HG03095 (cell line): ENCODE measurements around the gene SMO.
A peak's percentile ranks its signal among the peaks of the same experiment; 100 is the strongest.

Source experiments
- ATAC-seq: cut with Tn5 transposase; IDR thresholded peaks from one replicate; pipeline ENCODE4 v1.9.1; 2021; ENCODE audit warnings: moderate library complexity; ENCODE audit not compliant: unreplicated experiment

SMO gene

DNA sequence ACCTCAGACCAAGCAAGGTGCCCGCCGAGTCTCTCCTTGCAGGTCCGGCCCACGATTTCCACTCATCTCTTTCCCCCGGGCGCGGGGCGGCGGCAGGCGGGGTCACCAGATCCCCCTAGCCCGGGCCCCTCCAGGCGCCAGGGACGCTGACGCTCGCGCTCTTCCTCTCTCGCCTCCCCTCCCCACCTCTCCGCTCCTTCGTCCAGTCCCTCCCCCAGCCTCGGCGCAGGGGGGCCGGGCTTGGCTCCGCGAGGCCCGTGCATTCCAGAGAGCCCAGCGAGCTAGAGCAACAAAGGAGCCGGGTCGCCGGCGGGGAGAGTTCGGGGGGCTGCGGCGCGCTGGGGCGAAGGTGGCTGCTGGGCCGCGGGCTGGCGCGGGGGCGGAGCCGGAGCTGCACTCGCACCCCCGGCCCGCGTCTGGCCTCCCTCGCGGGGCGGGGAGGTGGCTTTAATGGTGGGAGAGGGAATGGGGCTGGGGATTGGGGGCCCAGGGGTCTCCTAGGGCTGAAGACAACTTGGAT, at the start of gene SMO:
SMO (plus strand) TSS at position 262 of the 520 bp plus-strand sequence. CDS start 519 bp downstream, outside the sequence.
- ATAC-seq: no peak

DNA sequence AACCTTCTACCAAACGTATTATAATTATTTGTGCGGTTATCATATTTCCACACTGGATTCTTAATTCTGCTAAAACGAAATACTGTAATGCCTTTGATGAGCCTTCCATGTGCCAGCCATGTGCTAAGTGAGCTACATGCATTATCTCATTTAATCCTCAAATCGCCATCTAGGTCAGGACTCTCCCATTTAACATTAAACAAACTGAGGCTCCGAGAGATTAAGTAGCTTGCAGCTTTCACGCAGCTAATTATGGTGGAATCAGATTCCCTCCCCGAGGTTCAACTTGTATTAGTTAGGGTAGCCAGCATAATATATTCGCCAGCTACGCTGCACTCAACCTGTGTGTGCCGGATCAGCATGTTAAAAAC, 44.7 kb upstream of the SMO start:
- ATAC-seq: no peak

DNA sequence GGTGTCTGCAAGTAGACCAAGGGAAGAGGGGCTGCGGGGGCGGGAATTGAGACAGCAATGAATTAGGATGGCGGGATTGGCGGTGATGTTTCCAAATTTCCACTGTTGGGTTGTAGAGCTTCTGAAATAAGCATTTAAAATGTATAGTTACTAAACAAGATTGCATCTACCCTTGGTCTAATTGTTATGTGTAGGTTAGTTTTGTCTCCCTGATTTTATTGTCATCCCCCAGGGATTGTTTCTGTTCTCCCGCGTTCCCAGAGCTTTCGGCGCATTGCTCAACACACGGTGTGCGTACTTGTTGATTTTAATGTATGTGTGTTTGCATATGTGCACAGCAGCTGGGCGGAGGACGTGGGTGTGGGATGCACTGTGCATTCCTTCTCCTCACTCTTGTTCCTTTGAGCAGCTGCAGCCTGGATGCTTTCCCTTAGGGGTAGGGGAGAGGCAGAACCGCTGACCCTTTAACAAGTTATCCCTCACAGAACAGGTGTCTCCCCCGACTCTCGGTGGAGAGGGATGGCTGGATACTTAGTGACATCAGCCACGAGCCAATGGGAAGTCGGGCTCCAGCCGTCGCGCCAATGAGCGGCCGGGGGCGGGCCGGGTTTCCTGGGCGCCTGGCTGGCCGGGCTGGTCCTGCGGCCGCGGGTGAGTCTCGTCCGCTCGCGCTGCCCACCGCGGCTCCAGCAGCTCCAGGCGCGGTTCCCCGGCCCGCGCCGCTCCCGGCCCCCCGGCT, 44.2 kb upstream of the SMO start, which contains the start of gene TSPAN33:
TSPAN33 (plus strand) TSS at position 613 of the 739 bp plus-strand sequence. CDS start 274 bp downstream, outside the sequence.
- ATAC-seq: peak; percentile 69

DNA sequence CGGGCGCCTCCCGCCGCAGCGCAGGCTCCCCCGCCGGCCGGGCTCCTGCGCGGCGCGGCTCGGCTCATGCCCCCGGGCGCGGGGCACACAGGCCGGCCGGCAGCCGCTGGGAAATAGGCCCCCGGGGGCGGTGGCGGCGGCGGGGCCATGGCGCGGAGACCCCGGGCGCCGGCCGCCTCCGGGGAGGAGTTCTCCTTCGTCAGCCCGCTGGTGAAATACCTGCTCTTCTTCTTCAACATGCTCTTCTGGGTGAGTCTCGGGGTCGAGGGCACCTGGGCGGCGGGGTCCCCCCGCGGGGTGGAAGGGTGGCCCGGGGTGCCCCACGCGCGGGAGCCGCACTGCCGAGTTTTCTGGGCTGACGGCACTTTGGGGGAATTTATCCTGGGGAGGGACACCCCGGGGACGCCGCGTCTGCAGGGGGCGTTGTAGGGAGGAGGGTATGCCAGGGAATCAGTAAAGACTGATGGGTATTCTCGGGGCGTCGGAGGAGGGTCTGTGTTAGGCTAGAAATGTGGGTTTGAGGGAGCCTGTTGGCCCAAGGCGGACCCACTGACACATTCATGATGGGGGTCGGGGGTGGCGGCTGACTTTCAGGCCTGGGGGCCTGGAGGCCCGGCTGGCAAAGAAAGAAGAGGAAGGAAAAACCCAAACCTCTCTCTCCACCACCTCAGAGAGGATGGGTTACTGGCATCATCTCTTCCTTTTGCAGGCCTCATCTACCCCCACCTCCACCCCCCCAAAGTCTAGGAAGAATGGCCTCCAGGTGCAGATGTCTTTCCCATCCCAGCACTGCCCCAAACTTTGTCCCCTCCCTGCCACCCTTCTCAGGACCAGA, 43.4 kb upstream of the SMO start:
- no peak for ATAC-seq

DNA sequence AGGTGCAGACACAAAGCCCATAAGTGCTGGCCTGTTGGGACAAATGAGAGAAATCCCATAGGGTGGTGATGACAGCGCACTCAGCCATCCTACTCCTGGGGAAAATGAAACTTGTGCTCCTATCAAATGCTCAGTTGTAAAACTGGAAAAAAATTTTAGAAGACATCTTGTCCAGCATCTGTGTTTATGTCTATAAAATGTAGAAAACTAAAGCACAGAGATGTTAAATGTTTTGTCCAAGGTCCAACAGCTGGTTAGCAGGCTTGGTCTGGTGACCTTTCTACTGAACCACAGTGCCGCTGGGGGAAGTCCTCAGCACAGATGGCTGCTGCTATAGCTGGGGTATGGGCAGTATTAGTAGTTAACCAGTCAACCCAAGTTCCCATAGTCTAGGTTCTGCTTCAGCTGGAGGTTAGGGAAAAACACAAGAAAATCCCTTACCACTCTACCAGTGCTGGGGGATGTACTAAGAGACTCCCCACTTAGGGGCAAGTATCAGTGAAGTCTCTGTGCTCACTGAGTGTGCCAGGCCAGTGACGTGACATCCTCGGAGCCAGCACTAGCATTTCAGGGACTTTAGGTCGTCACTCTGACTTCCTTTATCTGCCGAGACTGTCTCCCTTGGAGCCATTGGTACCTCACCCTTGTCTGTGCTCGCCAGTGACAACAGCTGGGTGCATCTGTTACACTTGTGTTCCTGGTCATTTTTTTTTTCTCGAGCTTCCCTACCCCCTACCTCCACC, 42.0 kb upstream of the SMO start:
- ATAC-seq: peak; percentile 53

DNA sequence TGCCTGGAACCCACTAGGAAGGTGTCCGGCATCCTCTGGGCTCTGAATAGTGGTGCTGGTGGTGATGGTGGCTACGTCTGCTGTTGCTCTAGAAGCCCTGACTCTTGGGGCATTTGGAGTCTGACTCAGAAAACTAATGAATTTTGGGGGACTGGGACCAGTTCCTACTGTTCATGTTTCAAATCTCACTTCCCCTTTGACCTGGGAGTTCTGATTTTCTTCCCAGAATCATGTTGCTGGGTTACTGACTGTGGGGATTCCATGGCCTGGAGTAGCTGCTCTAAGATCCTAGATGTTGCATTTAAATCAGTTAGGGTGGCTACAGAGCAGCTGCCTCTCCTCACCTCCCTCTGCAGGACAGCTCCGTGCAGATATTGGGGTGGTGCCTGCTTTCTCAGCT, 40.7 kb upstream of the SMO start:
- no peak for ATAC-seq

DNA sequence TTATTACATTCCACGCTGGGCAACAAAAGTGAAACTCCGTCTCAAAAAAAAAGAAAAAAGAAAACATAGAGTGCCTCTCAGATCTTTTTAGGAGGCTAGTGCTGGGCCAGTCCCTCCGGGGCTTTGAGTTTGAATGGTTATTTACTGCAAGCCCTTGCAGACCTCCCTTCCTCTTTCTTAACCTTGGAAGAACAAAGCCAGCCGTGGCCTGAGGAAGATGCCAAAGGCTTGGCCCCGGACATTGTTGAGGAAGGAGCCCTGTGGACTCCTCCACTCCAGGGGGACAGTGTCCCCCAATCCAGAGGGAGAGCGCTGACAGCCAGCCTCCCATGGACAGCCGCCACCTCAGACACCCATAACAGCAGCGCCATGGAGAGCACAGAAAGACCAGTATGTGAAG, 38.9 kb upstream of the SMO start:
- no peak for ATAC-seq

DNA sequence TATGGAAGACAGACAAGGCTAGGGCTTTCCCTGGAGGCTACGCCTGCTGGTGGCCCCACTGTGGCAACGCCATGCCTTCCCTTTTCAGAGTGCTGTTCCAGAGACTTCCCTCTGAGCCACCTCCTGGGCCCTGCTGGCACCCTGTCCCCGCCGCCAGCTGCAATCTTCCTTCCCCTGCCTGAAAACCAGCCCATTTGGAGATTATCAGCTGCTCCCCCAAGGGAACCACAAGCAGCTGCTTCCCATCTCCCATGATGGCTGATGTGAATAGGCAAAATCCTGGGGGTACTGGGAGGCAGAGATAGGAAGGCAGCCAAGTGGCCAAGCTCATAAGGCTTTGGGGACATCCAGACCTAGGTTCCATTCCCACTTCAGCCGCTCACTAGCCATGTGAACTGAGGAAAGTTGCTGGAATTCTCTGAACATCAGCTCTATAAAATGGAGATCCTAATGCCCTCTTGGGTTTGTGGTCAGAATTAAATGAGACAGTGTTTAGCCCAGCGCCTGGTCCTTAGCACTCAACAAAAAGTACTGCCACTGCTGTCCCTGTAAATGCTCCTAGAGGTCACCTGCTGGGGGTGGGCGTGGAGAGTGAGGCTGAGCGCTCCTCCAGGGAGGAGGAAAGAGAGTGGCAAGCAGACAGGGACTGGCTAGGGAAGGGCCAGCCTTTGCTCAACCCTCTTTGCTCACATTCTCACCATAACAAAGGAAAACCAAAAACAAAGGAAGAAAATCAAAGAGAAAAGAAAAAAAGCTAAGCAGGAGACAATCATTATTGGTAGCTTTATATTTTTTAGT, 38.0 kb upstream of the SMO start:
- ATAC-seq: no peak

DNA sequence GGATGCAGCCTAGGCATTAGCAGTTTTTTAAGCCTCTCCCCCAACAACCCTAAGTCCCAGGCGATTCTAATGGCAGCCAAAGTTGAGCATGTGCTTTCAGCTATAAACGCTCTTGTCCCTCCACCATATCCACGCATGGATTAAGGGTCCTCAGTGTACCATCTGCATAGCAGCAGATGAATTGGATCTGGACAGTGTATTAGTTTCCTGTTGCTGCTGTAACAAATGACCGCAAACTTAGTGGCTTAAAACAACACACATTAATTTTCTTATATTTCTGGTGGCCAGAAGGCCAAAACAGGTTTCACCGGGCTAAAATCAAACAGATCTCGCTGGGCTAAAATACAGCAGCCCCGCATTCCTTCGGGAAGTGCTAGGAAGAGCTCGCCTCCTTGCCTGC, 30.8 kb upstream of the SMO start:
- ATAC-seq: no peak

DNA sequence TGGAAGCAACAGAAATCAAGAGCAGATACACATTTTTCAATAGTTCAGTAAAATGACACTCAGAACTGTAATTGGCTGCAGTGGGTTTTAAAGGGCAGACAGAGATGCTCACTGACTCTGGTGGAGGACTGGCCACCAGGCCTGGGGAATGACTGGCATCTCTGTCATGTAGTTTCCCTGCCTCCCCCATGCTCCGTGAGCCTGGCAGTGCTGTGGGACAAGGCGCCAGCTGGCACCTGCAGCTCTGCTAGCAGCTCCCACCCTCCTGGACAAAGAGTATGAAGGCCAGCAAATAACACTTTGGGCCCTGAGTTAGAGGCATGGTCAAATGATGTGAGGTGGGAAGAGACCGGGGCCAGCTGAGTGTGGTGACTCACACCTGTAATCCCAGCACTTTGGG, 28.9 kb upstream of the SMO start:
- no peak for ATAC-seq

DNA sequence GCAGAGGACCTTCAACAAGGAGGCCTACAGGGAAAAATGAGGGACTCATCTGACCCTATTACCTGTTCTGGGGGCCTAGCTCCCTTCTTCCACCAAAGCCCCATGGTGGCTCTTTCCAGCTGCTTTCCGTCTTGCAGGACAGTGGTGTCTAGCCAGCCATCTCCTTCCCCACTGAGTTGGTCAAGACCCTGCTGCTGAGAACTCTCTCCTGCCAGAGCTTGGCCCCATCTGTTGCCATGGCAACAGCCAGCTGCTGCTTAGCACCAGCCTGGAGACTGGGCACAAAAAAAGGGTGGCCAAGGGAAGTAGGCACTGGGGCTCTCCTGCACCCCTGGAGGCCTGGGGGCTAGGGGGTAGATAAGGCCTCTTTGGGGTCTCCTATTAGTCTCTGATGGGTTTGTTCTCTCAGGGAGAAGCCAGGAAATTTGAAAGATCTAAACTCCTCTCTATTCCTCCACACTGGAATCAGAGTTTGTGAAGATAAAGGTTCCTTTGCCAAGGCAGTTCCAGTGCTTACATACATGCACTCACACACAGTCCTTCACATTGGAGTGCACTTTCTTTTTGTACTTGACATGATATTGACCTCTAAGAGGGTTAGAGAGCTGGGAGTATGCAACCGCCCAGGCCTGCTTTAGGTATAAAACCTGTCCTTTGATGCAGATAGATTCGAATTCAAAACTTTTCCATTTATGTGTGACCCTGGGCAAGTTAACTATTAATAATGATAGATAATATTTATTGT, 28.1 kb upstream of the SMO start:
- no peak for ATAC-seq

DNA sequence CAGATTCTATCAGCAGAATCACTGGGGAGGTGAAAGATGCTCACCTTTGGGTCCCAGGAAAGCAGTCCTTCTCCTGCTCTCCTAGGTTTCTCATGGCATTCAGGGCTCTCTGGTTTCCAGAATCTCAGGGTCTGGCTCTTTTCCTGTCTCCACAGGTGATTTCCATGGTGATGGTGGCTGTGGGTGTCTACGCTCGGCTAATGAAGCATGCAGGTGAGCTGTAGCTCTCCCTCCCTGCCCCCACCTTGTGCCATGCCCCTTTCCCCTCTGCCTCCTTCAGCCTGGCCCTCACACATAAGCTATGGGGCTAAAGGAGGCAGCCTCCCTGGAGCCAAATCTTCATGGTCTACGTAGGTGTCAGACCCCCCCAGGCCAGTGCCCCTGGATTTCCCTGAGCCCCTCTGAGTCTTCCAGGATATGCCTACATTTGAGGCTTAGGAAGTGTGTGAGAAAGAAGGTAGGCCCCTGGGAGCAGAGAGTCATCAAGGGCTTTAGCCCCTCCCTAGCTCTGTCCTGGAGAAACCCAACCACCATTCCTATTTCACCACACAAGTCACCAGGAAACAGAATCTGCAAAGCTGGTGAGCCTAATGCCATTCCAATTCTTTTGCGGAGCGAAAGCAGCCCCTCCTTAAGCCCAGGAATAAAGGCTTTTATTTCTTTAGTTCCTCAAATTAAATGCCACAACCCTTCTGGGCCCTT, 26.8 kb upstream of the SMO start:
- ATAC-seq: no peak

DNA sequence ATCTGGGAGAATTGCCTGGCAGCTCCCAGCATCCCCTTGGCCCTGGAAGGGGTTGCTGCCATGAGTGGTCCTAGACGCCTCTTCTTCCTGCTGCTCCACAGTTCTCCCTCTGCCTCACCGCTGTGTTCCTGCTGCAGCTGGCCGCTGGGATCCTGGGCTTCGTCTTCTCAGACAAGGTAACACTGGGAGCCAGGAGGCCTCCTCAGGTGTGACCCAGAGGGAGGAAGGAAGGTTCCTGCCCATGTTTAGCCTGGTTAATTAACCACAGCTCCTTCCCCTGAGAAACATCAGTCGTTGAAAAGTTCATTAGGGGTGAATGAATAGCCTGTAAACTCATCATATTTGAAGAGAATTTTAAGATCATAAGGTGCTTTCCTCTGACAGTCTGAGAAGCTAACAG, 25.7 kb upstream of the SMO start:
- ATAC-seq: no peak

DNA sequence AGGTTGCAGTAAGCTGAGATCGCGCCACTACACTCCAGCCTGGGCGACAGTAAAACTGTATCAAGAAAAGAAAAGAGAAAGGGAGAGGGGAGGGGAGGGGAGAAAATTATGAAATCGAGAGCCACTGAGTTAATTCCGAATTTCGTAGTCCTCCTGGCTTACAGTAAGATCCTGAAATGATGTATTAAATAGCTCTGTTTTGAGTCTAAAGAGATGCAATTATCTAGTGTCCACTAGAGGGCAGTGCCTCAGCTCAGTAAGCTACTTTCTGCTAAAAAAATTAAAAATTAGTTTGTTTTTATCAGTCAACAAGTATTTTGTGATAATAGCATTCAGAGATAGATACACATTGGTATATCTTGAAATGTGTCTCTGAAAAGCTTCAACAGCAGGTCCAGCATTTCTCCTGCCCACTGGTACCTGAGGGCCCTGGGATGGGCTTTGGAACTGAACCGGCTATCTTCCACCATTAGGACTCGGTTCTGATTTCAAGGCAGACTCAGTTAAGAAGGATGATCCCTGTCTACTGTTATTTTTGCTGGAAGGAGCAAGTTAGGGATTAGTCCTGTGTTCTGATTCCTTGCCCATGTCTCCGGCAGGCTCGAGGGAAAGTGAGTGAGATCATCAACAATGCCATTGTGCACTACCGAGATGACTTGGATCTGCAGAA, 24.4 kb upstream of the SMO start:
- no peak for ATAC-seq

DNA sequence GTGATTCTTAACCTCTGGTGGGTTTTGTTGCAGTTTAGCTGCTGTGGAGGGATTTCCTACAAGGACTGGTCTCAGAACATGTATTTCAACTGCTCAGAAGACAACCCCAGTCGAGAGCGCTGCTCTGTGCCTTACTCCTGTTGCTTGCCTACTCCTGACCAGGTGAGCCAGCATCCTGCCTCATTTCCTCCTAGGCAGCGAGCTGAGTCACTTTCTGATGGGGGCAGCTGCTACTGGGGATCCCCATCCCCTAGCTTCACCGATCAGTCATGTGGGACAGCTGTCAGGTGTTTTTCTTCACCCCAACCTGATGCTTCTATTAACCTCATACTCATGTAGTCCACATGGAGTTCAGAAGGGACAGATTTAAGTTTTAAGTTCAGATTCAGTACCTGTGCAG, 21.7 kb upstream of the SMO start:
- peak; percentile 54 for ATAC-seq

DNA sequence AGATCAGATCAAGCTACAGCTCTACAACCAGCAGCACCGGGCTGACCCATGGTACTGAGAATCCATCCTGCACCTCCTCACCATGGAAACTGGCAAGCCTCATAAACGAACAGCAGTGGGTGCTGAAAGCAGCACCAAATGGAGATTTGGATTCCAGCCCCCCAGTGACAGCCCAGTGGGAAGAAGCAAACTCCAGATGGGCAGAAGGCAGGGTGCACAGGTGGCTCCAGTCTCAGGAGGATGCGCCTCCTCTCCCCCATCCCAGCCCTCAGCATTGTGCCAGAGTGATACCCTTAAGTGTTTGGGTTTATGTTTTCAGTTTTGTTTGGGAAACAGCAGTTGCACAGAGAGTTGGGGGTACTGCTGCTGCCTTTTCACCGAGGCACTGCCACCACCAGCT, 20.6 kb upstream of the SMO start:
- ATAC-seq: no peak

DNA sequence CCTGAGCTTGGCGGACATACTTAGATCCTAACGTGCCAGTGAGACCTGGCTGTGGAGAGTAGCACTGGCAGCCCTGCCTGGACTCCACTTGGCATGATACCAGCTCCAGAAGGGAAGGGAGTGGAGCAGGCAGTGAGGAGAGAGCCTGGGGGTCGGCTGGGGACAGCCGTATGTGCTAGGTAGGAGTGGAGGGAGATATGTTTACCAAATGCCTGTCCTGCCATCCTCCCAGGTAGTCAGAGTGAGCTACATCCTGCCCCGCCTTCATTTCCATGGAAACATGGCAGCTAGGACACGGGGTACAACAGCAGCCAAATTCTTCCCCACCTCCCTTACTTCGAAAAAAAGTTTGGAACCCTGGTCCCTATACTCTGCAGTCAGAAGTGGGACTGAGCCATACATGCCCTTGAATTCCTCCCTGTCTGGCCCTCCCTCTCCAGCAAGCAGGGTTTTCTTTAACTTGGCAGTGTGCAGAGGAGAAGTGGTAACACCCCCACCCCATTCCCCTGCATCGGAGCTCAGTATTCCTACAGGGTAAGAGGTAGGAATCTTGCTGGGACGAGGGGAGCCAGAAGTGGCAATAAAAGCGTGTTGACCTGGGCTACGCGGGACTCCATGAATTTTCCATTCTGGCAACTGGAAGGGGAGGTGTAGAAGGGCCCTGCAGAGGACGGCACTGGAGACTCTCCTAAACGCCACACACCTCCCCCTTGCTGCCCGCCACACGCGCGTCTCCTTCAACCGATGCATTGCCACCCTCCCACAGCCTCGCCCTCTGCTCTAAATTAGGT, 20.0 kb upstream of the SMO start:
- no peak for ATAC-seq

DNA sequence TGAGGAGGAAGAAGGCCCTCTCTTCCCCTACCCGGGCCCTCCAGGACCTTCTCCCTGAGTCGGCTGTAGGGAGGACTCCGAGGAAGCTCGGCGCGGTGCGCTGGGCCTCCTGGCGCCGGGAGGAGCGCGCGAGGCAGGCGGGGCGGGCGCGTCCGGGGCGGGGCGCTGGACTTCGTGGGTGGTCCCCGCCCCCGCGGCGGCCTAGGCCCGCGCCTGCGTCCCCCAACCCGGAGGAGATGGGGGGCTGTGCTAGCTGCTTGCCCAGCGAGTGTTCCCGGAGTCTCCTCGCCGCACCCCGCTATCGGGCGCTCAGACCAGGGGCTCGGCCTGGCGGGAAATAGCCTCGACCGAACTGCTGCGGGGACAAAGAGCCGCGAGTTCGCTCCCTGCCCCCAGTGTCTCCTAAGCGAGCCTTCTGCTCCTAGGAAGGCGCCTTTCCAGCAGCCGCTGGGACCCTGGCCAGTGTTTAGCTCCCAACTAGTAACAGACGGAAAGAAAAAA, 19.2 kb upstream of the SMO start:
- ATAC-seq: no peak
